OCI-LY1 (cell line): ENCODE measurements around the gene CIBAR2.

ENCODE experiments used
- H2AFZ ChIP-seq: fragments of 200-600 bp; sonication (generic), shearing (Covaris generic); 2 replicates; pipeline ENCODE4 v1.6.0; 2014; ENCODE audit warnings: antibody characterized with exemption, mild to moderate bottlenecking, low read length
- H3F3A ChIP-seq: fragments of 200-600 bp; sonication (generic), shearing (Covaris generic); 2 replicates; pipeline ENCODE4 v1.6.0; 2014; ENCODE audit warnings: mild to moderate bottlenecking, antibody characterized with exemption, low read length, moderate library complexity; ENCODE audit not compliant: insufficient read depth
- H3K27ac ChIP-seq: fragments of 200-600 bp; sonication (generic); 2 replicates; pipeline ENCODE4 v1.5.1; 2014; ENCODE audit warnings: low read length, mixed run types, mild to moderate bottlenecking, low read depth; ENCODE audit not compliant: poor library complexity, severe bottlenecking
- H3K27me3 ChIP-seq: fragments of 200-600 bp; sonication (generic); 2 replicates; pipeline ENCODE4 v1.6.0; 2014; ENCODE audit warnings: antibody characterized with exemption, mild to moderate bottlenecking, low read length, moderate library complexity; ENCODE audit not compliant: insufficient read depth
- H3K36me3 ChIP-seq: fragments of 200-600 bp; sonication (generic); 2 replicates; pipeline ENCODE4 v1.6.1; 2014; ENCODE audit warnings: mild to moderate bottlenecking, antibody characterized with exemption, low read length, moderate library complexity, mixed read lengths; ENCODE audit not compliant: insufficient read depth
- H3K4me1 ChIP-seq: fragments of 200-600 bp; sonication (generic); 2 replicates; pipeline ENCODE4 v1.5.1; 2014; ENCODE audit warnings: mild to moderate bottlenecking, low read length, moderate library complexity; ENCODE audit not compliant: insufficient read depth, severe bottlenecking
- H3K4me2 ChIP-seq: fragments of 200-600 bp; sonication (generic), shearing (Covaris generic); 2 replicates; pipeline ENCODE4 v1.6.1; 2014; ENCODE audit warnings: low read length
- H3K4me3 ChIP-seq: fragments of 200-600 bp; sonication (generic); 2 replicates; pipeline ENCODE4 v1.5.1; 2014; ENCODE audit warnings: low read length, low read depth, mild to moderate bottlenecking, mixed read lengths; ENCODE audit not compliant: poor library complexity, severe bottlenecking
- H3K79me2 ChIP-seq: fragments of 200-600 bp; shearing (Covaris generic); 2 replicates; pipeline ENCODE4 v1.6.1; 2016; ENCODE audit warnings: mixed run types, low read length, mixed read lengths; ENCODE audit not compliant: insufficient read depth
- H3K9ac ChIP-seq: fragments of 200-600 bp; sonication (generic), shearing (Covaris generic); 2 replicates; pipeline ENCODE4 v1.6.1; 2014; ENCODE audit warnings: mild to moderate bottlenecking, low read length, mixed read lengths
- H3K9me2 ChIP-seq: fragments of 200-600 bp; sonication (generic), shearing (Covaris generic); 2 replicates; pipeline ENCODE4 v1.6.1; 2014; ENCODE audit warnings: low read depth, mild to moderate bottlenecking, low read length, mixed read lengths
- H3K9me3 ChIP-seq: fragments of 200-600 bp; shearing (Covaris generic); 2 replicates; pipeline ENCODE4 v1.6.1; 2014; ENCODE audit warnings: low read length, mixed read lengths
- H4K20me1 ChIP-seq: fragments of 200-600 bp; sonication (generic), shearing (Covaris generic); 2 replicates; pipeline ENCODE4 v1.6.0; 2016; ENCODE audit warnings: mild to moderate bottlenecking, low read length; ENCODE audit not compliant: insufficient read depth
- EZH2 ChIP-seq: fragments of 200-600 bp; sonication (generic), shearing (Covaris generic); IDR thresholded peaks from 2 replicates; pipeline ENCODE4 v1.8.0; 2017; ENCODE audit warnings: borderline replicate concordance, mixed run types, mild to moderate bottlenecking, antibody characterized with exemption, low read length, moderate library complexity, mixed read lengths
- TF ChIP-seq, protein P1 (sequence below): fragments of 200-600 bp; sonication (generic), shearing (Covaris generic); IDR thresholded peaks from 2 replicates; pipeline ENCODE4 v1.5.1; 2017; ENCODE audit warnings: mild to moderate bottlenecking, antibody characterized with exemption, low read length, moderate library complexity, mixed read lengths

Gene CIBAR2

GRCh38 chr16:85057212-85057889, 54.9 kb downstream of the CIBAR2 start:
- Histone ChIP-seq H3K79me2 (no peaks in the 10 kb centered on the region), H3K27me3 (no peaks in the 10 kb centered on the region), H3K36me3 (no peaks in the 10 kb centered on the region), H3F3A (no peaks in the 10 kb centered on the region), H4K20me1 (no peaks in the 10 kb centered on the region), H2AFZ (no peak overlapping the region), H3K4me2 (no peak overlapping the region), H3K9me2 (no peaks in the 10 kb centered on the region), H3K4me1 (peaks cover 20% of the 10 kb centered on the region), H3K9ac (no peak overlapping the region), H3K9me3 (no peaks in the 10 kb centered on the region), H3K4me3 (no peak overlapping the region), H3K27ac (no peak overlapping the region)
- TF ChIP-seq EZH2 = no peak
- TF ChIP-seq, protein P1, sequence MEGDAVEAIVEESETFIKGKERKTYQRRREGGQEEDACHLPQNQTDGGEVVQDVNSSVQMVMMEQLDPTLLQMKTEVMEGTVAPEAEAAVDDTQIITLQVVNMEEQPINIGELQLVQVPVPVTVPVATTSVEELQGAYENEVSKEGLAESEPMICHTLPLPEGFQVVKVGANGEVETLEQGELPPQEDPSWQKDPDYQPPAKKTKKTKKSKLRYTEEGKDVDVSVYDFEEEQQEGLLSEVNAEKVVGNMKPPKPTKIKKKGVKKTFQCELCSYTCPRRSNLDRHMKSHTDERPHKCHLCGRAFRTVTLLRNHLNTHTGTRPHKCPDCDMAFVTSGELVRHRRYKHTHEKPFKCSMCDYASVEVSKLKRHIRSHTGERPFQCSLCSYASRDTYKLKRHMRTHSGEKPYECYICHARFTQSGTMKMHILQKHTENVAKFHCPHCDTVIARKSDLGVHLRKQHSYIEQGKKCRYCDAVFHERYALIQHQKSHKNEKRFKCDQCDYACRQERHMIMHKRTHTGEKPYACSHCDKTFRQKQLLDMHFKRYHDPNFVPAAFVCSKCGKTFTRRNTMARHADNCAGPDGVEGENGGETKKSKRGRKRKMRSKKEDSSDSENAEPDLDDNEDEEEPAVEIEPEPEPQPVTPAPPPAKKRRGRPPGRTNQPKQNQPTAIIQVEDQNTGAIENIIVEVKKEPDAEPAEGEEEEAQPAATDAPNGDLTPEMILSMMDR = peak; percentile 8; the same call in 1 of the 2 replicates

DNA sequence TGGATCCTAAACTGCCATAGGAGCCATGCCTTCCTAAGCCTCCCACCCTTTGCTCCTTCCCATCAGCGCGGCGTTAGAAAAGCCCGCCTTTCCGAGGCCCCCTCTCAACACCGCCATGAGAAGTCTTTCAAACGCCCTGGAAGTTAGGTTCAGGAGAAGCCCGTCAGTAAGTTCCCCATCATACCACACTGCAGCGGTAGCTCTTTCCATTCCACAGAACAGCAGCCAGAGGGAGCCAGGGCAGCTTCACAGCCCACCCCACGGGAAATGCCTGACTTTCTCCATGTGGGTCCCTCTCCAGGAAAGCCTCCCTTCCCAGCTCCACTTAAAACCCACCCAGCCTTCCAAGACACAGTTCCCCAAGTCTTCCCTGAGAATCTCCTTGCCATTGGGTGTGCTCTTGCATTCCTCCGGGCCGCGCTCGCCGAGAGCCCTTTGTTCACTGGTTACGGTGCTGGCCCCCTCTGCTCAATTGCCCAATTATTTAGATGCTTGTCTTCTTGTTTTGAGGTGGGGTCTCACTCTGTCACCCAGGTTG, 56.0 kb downstream of the CIBAR2 start:
- Histone ChIP-seq H4K20me1 (no peaks in the 10 kb centered on the region), H3K79me2 (no peaks in the 10 kb centered on the region), H3K36me3 (no peaks in the 10 kb centered on the region), H3F3A (no peaks in the 10 kb centered on the region), H3K27ac (no peak overlapping the region), H3K4me3 (no peak overlapping the region), H2AFZ (no peak overlapping the region), H3K4me1 (peaks cover 20% of the 10 kb centered on the region), H3K9ac (no peak overlapping the region), H3K27me3 (no peaks in the 10 kb centered on the region), H3K9me3 (no peaks in the 10 kb centered on the region), H3K9me2 (no peaks in the 10 kb centered on the region), H3K4me2 (no peak overlapping the region)
- TF ChIP-seq, protein P1 = no peak
- no peak for TF ChIP-seq EZH2

- Histone ChIP-seq H3K9ac (no peak overlapping the region), H3K36me3 (no peaks in the 10 kb centered on the region), H4K20me1 (no peaks in the 10 kb centered on the region), H2AFZ (no peak overlapping the region), H3F3A (no peaks in the 10 kb centered on the region), H3K4me2 (peak overlapping the region; percentile 33; the same call in 1 of the 2 replicates), H3K27me3 (no peaks in the 10 kb centered on the region), H3K27ac (no peak overlapping the region), H3K9me3 (no peaks in the 10 kb centered on the region), H3K4me3 (no peak overlapping the region), H3K79me2 (no peaks in the 10 kb centered on the region), H3K4me1 (peaks cover 20% of the 10 kb centered on the region), H3K9me2 (no peaks in the 10 kb centered on the region)
- TF ChIP-seq EZH2 = no peak
- TF ChIP-seq, protein P1 = no peak
Measured at GRCh38 chr16:85055493-85056210, 56.6 kb downstream of the CIBAR2 start.
